Measurements from ENCODE around the gene NKX6-1. TPM values are rescaled to one million over a fixed set of nuclear protein-coding genes. Genes with fewer than 3 reads are reported as not detected.

The NKX6-1 gene
- total and polyA plus RNA-seq, 2 donors (not counting 3 experiments of a cell fraction or from before 2014, with no cell fraction given) = not detected

GRCh38 chr4:84535901-84536300 is 36.8 kb upstream of the NKX6-1 start:
- H3K79me2 ChIP-seq (ENCODE audit: control insufficient read depth, insufficient read depth, low read length) = no peaks in the 10 kb centered on the region
- no peak overlapping the region for H3K27ac ChIP-seq (ENCODE audit: insufficient read depth, low read depth, low read length)
- no peaks in the 10 kb centered on the region for H3K9me3 ChIP-seq (replicated peaks; ENCODE audit: control insufficient read depth, insufficient read depth, low read length)
- H3K9ac ChIP-seq (replicated peaks; ENCODE audit: extremely low read depth, insufficient read depth, low read length) = no peak overlapping the region
- H3K9me1 ChIP-seq (replicated peaks; ENCODE audit: control insufficient read depth, extremely low read depth, insufficient read depth, low read length) = no peaks in the 10 kb centered on the region
- POLR2A ChIA-PET = no interaction called here
- H4K20me1 ChIP-seq (replicated peaks; ENCODE audit: control insufficient read depth, extremely low read depth, insufficient read depth, low read length) = no peaks in the 10 kb centered on the region
- BruUV-seq (replicated peaks) = no TSS peak
- no peak overlapping the region for H2AFZ ChIP-seq (ENCODE audit: low read depth, low read length)
- H3K4me1 ChIP-seq (ENCODE audit: control insufficient read depth, extremely low read depth, insufficient read depth, low read length) = no peaks in the 10 kb centered on the region
- no peak for FAIRE-seq
- no peak for DNase-seq (ENCODE audit: low read depth, low spot score)
- dilution Hi-C loops (cut with MboI; ENCODE audit: extremely low pct_ligation_motif_present, low sequenced_read_pairs) (no loop called here), intact Hi-C loops (cut with micrococcal nuclease) (no loop called here)
- CTCF ChIA-PET = no interaction called here
- no peak overlapping the region for H3K4me3 ChIP-seq (replicated peaks in 1 of 3; ENCODE audit: insufficient read depth in 1 of 3, low read depth in 1 of 3, low read length in 3 of 3)
- H3K27me3 ChIP-seq (ENCODE audit: control insufficient read depth in 2 of 2, insufficient read depth in 2 of 2, low read length in 2 of 2) = no peaks in the 10 kb centered on the region
- no peak for TF ChIP-seq MYC (IDR thresholded peaks at IDR 0.05; ENCODE audit: low read depth, low read length)
- no peak for TF ChIP-seq MAX (IDR thresholded peaks at IDR 0.05; ENCODE audit: insufficient read depth, insufficient read length)
- TF ChIP-seq FOS (IDR thresholded peaks at IDR 0.05; ENCODE audit: borderline replicate concordance, insufficient read depth, low read length) = no peak
- no peak for TF ChIP-seq POLR2AphosphoS5 (IDR thresholded peaks at IDR 0.05; ENCODE audit: insufficient read depth, low read depth, low read length)
- no peak for TF ChIP-seq CTCF (IDR thresholded peaks at IDR 0.05; ENCODE audit: extremely low read depth in 1 of 2, insufficient read depth in 1 of 2, low read depth in 1 of 2, low read length in 2 of 2)
- no peak for TF ChIP-seq GATA2 (IDR thresholded peaks at IDR 0.05; ENCODE audit: insufficient read depth, insufficient read length, low read depth, low read length)
- TF ChIP-seq EZH2 (IDR thresholded peaks at IDR 0.05; ENCODE audit: borderline replicate concordance, low read depth, low read length, severe bottlenecking) = no peak
- TF ChIP-seq JUN (IDR thresholded peaks at IDR 0.05; ENCODE audit: borderline replicate concordance, insufficient read depth, insufficient read length, low read depth) = no peak
- no peaks in the 10 kb centered on the region for H3K36me3 ChIP-seq (ENCODE audit: control insufficient read depth in 2 of 2, extremely low read depth in 1 of 2, insufficient read depth in 2 of 2, low read length in 2 of 2)
- H3K4me2 ChIP-seq (ENCODE audit: insufficient read depth, low read length) = no peak overlapping the region

Measured in endothelial cell of umbilical vein (primary cell).